ENCODE data around the gene CTNNBIP1. TPM values are rescaled to one million over a fixed set of nuclear protein-coding genes. Genes with fewer than 3 reads are reported as not detected.

The CTNNBIP1 gene
- total RNA-seq, 4 donors from 2014 or later: 478 to 742 (median 566) TPM

GRCh38 chr1:9902060-9902452 lies 8.0 kb downstream of the CTNNBIP1 start:
- no peak overlapping the region for H3K4me3 ChIP-seq (ENCODE audit: low read depth, poor library complexity, severe bottlenecking)
- TF ChIP-seq POLR2A (IDR thresholded peaks at IDR 0.05): no peak
- no peak for TF ChIP-seq CTCF (IDR thresholded peaks at IDR 0.05)
- intact Hi-C loops (cut with DNase I; ENCODE audit: low total_unique reads): no loop called here
- 54 to 57% methylated on average over 6 of the region's 6 CpGs for WGBS, 2 donors
- DNase-seq (ENCODE audit: low spot score in 2 of 2): no peak

GRCh38 chr1:9901148-9902059 lies 8.7 kb downstream of the CTNNBIP1 start:
- no peak for TF ChIP-seq POLR2A (IDR thresholded peaks at IDR 0.05)
- H3K4me3 ChIP-seq (ENCODE audit: low read depth, poor library complexity, severe bottlenecking): no peak overlapping the region
- intact Hi-C loops (cut with DNase I; ENCODE audit: low total_unique reads): no loop called here
- 53 to 65% methylated on average over 8 to 9 of the region's 9 CpGs for WGBS, 2 donors
- no peak for DNase-seq (ENCODE audit: low spot score in 2 of 2)

- TF ChIP-seq POLR2A (IDR thresholded peaks at IDR 0.05): no peak
- TF ChIP-seq CTCF (IDR thresholded peaks at IDR 0.05): no peak
- intact Hi-C loops (cut with DNase I; ENCODE audit: low total_unique reads): no loop called here
- peak; percentile 60 to 91 for DNase-seq (ENCODE audit: low spot score in 2 of 2)
- H3K4me3 ChIP-seq (ENCODE audit: low read depth, poor library complexity, severe bottlenecking): no peak overlapping the region
- WGBS, 2 donors: 39 to 53% methylated on average over 18 of the region's 18 CpGs
These were observed 9.7 kb downstream of the CTNNBIP1 start for GRCh38 chr1:9900142-9901043.

GRCh38 chr1:9894115-9894514 lies 16.0 kb downstream of the CTNNBIP1 start:
- TF ChIP-seq CTCF (IDR thresholded peaks at IDR 0.05) (no peak), POLR2A (IDR thresholded peaks at IDR 0.05) (no peak)
- intact Hi-C loops (cut with DNase I; ENCODE audit: low total_unique reads): no loop called here
- 51 to 59% methylated on average over 3 of the region's 3 CpGs for WGBS, 2 donors
- no peak overlapping the region for H3K4me3 ChIP-seq (ENCODE audit: low read depth, poor library complexity, severe bottlenecking)
- no peak for DNase-seq (ENCODE audit: low spot score in 2 of 2)

GRCh38 chr1:9892563-9893528 lies 17.2 kb downstream of the CTNNBIP1 start:
- DNase-seq (ENCODE audit: low spot score in 2 of 2): peak in 1 of 2 donors; percentile 64
- intact Hi-C loops (cut with DNase I; ENCODE audit: low total_unique reads): no loop called here
- H3K4me3 ChIP-seq (ENCODE audit: low read depth, poor library complexity, severe bottlenecking): no peak overlapping the region
- TF ChIP-seq CTCF (IDR thresholded peaks at IDR 0.05): no peak
- no peak for TF ChIP-seq POLR2A (IDR thresholded peaks at IDR 0.05)
- WGBS, 2 donors: 41 to 46% methylated on average over 14 of the region's 14 CpGs

All from lower leg skin (tissue), 4 donors.